ENCODE data around the gene ZNF653.
"Not testable (repeated sequence)": the region's sequence is repeated elsewhere in the genome, so short reads cannot be mapped to it uniquely, and the experiment has no call there.

Gene ZNF653

DNA sequence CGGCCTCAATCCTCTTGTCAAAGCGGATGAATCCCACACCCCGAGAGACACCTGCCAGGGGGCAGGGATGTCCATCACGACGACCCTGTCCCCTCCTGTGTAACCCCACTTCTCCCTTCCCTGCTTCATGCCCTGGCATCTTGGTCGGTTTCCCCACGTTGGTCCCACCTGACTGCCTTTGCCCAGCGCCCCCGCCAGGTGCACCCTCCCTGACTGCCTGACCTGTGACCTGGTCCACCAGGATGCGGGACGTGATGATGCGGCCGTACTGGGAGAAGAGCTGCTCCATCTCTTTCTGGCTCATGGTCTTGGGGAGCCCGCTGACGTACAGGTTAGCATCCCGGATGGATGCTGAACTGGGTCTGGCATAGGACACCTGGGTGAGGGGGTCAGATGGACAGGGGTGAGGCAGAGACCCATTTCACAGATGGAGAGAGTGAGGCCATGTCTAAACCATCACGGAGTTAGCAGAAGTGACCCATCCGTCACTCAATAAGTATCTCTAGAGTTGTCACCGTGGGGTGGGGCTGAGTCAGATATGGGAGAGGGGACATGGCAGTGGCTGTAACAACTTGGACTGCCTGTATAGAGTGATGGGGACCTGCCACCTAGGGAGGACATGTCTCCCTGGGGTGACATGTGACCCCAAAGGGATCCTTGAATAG, 47.3 kb downstream of the ZNF653 start:
- in situ Hi-C loops (cut with MboI; ENCODE audit: low sequenced_read_pairs): no loop called here

- in situ Hi-C loops (cut with MboI; ENCODE audit: low sequenced_read_pairs): no loop called here
These were observed 47.8 kb downstream of the ZNF653 start for GRCh38 chr19:11457831-11458230.

DNA sequence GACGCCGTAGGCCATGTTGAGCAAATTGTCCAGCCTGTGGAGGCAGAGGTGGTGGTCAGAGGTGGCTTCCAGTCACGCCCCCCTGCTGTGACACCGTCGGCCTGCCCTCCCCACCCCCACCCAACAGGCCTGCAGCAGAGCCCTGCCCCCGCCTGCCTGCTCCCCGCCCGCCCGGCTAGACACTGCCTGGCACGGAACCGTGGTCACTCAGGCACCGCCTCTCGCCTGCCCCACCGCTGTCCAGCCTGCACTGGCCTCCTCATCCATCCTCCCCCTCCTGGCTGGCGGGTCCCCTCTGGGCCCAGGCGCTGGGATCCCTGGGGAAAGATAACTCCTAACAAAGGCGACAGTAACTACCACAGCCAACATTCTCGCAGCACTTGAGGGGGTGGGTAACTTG, 48.5 kb downstream of the ZNF653 start:
- in situ Hi-C loops (cut with MboI; ENCODE audit: low sequenced_read_pairs): no loop called here

DNA sequence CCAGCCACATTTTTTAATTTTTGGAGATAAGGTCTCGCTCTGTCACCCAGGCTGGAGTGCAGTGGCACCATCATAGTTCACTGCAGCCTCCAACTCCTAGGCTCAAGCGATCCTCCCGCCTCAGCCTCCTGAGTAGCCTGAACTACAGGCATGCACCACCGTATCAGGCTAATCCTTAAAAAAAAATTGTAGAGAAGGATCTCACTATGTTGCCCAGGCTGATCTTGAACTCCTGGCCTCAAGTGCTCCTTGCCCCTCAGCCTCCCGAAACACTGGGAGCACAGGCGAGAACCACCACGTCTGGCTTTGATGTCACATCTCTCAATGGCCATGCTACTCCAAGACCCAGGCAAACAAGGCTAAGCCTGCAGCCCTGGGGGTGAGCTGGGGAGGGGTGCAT, 49.0 kb downstream of the ZNF653 start:
- in situ Hi-C loops (cut with MboI; ENCODE audit: low sequenced_read_pairs): no loop called here

GRCh38 chr19:11455233-11455554, 50.4 kb downstream of the ZNF653 start:
- in situ Hi-C loops (cut with MboI; ENCODE audit: low sequenced_read_pairs): not testable (repeated sequence)

DNA sequence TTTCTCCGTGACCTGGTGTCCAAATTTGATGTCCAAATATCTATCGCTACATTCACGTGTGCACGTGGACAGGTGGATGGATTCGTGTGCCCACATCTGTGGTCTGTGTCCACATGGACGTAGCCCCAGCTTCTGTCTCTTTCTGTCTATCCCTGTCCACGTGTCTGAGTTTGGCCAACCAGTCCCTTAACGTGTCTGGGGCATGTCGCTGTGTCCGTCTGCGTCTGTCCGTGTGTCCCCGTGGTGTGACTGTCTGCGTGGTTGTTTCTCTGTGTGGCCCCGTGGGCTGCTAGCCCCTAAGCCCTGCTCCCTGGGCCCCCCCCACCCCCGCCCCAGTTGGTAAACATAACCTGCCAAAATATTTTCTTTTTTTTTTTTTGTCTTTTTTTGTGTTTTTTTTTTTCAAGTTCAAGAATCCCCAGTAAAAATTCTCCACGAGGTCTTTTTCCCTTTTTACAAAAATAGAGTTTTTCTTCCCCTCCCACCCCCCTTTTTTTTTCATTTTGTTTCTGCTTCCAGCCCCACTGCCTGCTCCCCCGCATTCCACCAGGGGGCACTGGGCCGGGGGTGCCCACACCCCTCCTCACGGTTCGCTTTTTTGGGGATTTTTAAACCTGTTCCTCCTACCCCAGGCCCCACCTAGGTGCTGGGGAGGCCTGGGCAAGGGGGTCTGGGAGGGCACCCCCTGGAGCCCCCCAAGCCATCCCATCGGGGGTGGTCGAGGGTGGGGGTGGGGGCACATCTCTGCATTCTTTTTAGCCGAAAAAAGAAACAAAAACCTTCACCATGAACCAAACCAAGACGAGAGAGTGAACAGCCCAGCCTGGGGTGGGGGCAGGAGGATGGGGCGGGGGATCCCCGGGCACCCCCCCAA, 51.9 kb downstream of the ZNF653 start:
- in situ Hi-C loops (cut with MboI; ENCODE audit: low sequenced_read_pairs): no loop called here

GRCh38 chr19:11452620-11453310, 52.9 kb downstream of the ZNF653 start:
- in situ Hi-C loops (cut with MboI; ENCODE audit: low sequenced_read_pairs): no loop called here

- in situ Hi-C loops (cut with MboI; ENCODE audit: low sequenced_read_pairs): no loop called here
These were observed 53.6 kb downstream of the ZNF653 start for GRCh38 chr19:11451871-11452619.

DNA sequence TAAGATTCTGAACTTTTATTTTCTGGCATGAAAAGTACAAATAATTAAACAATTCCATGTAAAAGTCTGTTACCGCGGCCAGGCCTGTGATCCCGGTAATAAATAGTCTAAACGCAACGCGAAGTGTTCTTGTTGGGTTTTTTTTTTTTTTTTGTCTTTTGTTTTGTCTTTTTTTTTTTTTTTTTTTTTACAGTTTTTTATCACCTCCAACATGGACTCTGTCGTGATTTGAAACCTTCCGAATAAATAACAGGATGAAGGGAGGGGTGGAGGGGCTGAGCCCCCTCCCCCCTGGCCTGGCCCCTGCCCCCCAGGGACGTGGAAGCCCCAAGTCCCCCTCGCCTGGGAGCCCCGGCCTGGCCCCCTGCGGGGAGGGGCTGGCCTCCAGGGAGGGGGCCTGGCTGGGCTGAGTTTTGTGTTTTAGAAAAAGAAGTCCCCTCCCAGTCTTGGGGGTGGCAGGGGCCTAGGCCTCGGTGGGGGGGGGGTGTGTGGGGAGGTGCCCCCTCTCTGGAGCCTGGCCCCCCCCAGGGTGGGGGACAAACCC, 54.2 kb downstream of the ZNF653 start:
- in situ Hi-C loops (cut with MboI; ENCODE audit: low sequenced_read_pairs): no loop called here

DNA sequence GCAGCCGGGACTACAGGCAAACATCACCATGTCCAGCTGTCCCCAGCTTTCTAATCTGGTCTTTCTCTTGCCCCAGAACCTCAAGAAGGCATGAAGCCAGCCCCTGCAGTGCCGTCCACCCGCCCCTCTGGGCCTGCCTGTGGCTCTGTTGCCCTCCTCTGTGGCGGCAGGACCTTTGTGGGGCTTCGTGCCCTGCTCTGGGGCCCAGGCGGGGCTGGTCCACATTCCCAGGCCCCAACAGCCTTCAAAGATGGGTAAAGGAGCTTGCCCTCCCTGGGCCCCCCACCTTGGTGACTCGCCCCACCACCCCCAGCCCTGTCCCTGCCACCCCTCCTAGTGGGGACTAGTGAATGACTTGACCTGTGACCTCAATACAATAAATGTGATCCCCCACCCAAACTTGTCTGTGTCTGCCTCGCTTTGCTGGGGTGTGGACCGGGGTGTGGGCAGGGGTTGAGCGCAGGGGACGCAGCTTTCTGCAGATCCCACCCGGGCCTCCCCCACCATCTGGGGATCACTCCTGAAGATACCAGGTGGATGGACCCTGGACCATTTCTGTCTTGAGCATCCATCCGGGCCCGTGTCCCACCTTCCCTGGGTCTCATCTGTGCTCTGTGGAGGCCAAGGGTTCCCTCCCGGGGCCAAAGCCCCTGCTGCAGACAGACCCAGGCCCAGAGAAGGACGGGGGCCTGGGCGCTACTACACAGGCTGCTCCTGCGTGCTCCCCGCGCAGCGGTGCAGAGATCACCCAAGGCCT, 54.9 kb downstream of the ZNF653 start:
- in situ Hi-C loops (cut with MboI; ENCODE audit: low sequenced_read_pairs): no loop called here

DNA sequence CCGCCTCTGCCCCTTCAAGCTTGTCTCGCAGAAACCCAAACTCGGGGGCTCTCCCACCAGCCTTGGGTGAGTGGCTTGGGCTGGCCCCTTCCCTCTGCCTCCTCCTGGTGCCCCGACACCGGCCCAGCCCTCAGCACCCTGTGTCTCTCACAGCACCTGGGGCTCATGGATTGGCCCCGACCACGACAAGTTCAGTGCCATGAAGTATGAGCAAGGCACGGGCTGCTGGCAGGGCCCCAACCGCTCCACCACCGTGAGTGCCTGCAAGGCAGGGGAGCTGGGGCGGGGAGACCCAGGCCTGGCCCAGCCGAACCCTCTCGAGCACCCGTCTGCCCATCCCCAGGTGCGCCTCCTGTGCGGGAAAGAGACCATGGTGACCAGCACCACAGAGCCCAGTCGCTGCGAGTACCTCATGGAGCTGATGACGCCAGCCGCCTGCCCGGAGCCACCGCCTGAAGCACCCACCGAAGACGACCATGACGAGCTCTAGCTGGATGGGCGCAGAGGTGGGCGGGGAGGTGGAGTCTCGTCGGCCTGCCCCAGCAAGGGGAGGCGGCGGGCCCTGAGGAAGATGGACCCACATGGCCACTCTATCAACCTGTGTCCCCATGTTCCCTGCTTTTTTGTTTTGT, 56.6 kb downstream of the ZNF653 start:
- in situ Hi-C loops (cut with MboI; ENCODE audit: low sequenced_read_pairs): loop anchor here (10.0 kb wide), 1 partner anchor 154 kb away; the partner anchor contains the start of gene TSPAN16

- in situ Hi-C loops (cut with MboI; ENCODE audit: low sequenced_read_pairs): loop anchor here (10.0 kb wide), 1 partner anchor 154 kb away; the partner anchor contains the start of gene TSPAN16
These were observed 57.2 kb downstream of the ZNF653 start for GRCh38 chr19:11448410-11448809.

DNA sequence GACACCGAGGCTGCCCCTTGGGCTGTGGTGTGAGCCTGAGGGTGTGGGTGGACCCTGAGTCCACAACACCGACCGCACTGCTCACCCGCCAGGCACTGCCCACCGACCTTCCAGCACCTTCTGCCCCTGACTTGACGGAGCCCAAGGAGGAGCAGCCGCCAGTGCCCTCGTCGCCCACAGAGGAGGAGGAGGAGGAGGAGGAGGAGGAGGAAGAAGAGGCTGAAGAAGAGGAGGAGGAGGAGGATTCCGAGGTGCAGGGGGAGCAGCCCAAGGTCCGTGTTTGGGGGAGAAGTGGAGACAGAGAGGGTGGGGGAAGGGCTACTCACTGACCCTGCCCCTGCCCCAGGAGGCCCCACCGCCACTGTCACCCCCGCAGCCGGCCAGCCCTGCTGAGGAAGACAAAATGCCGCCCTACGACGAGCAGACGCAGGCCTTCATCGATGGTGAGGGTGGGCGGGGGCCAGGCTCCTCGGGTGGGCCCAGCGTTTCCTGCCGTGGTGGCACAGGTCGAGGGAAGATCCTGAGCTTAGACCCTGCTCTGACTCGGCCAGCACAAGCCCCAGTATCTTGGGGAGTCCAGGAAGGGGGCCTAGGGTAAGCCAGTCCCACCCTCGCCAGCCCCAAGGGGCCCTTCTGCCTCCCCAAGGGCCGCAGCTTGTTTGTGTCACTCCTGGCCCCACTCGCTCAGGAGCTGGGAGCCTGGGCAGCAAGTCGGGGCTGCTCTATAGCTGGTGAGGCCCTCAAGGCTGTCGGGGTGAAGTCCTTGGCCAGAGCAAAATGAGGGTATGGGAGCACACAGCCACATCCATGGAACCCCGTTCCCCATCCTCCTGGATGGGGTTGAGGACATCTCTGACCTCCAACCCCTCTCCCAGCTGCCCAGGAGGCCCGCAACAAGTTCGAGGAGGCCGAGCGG, 58.0 kb downstream of the ZNF653 start:
- in situ Hi-C loops (cut with MboI; ENCODE audit: low sequenced_read_pairs): loop anchor here (10.0 kb wide), 1 partner anchor 153 kb away; the partner anchor contains the start of gene TSPAN16

GRCh38 chr19:11446652-11447301, 58.9 kb downstream of the ZNF653 start:
- in situ Hi-C loops (cut with MboI; ENCODE audit: low sequenced_read_pairs): loop anchor here (10.0 kb wide), 1 partner anchor 152 kb away; the partner anchor contains the start of gene TSPAN16

GRCh38 chr19:11446271-11446651, 59.4 kb downstream of the ZNF653 start:
- in situ Hi-C loops (cut with MboI; ENCODE audit: low sequenced_read_pairs): loop anchor here (10.0 kb wide), 1 partner anchor 151 kb away; the partner anchor contains the start of gene TSPAN16

DNA sequence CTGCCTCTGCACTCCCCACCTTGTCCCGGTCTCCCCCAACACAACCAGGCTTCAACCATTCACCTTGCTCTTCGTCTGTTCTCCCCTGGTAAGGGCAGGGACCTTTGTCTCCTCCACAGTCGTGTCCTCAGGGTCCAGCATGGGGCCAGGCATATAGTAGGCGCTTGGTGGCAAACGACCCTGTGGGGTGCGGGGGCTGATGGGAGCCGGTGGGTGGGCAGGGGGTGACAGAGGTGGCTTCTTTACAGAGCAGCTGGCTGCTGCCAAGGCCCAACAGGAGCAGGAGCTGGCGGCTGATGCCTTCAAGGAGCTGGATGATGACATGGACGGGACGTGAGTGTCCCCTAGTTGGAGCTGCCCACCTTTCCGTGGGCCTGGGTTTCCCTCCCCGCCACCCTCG, 60.5 kb downstream of the ZNF653 start:
- in situ Hi-C loops (cut with MboI; ENCODE audit: low sequenced_read_pairs): loop anchor here (10.0 kb wide), 1 partner anchor 150 kb away; the partner anchor contains the start of gene TSPAN16

GRCh38 chr19:11444059-11444458, 61.6 kb downstream of the ZNF653 start:
- in situ Hi-C loops (cut with MboI; ENCODE audit: low sequenced_read_pairs): loop anchor here (10.0 kb wide), 1 partner anchor 149 kb away; the partner anchor contains the start of gene TSPAN16

DNA sequence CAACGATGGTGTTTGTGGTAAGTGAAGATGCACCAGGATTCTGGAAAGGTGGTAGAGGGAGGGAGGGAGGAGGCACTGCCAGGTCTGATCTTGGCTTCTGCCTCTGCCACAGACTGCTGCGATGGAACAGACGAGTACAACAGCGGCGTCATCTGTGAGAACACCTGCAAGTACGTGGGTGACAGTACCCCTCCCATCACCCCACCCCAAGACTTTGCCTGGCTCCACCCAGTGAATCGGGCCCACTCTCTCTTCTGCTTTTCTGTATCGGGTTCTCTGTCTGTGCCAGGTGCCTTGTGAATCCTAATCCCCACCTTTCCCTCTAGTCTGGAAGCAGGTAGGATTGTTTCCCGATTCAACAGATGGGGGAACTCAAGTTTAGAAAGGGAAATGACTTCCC, 67.7 kb downstream of the ZNF653 start:
- in situ Hi-C loops (cut with MboI; ENCODE audit: low sequenced_read_pairs): no loop called here

Data from HL-60/S4 treated with retinoic acid at 250 ng/mL for 4 days and 3 days (cell line).